CD4-positive, alpha-beta T cell treated with Interleukin-4 for 1 hour (primary cell): ENCODE results near the gene SHC1.
A peak's percentile ranks its signal among the peaks of the same experiment; 100 is the strongest.
"Not testable (repeated sequence)": the region's sequence is repeated elsewhere in the genome, so short reads cannot be mapped to it uniquely, and the experiment has no call there.

ENCODE experiments used
- DNase-seq, 2 donors: peaks; one replicate each; pipeline ENCODE4 v3.0.0-alpha.2; 2020 to 2022

The SHC1 gene

GRCh38 chr1:154993572-154994268 is 23.2 kb upstream of the SHC1 start, which contains the start of gene LENEP:
TSS of gene LENEP (plus strand) at chr1:154993586. CDS start at chr1:154993608, 22 bp downstream.
- DNase-seq, result no peak

- DNase-seq, result no peak
These were observed 22.4 kb upstream of the SHC1 start for GRCh38 chr1:154992721-154993571.

- DNase-seq, result no peak
These were observed 19.7 kb upstream of the SHC1 start for GRCh38 chr1:154990276-154990675.

GRCh38 chr1:154989195-154989860 is 18.8 kb upstream of the SHC1 start:
- DNase-seq, result no peak

GRCh38 chr1:154988058-154988954 is 17.8 kb upstream of the SHC1 start:
- DNase-seq, result no peak

GRCh38 chr1:154987326-154987725 is 16.8 kb upstream of the SHC1 start:
- no peak for DNase-seq

GRCh38 chr1:154986736-154987135 is 16.2 kb upstream of the SHC1 start:
- DNase-seq, result not testable (repeated sequence)

- DNase-seq, result no peak
These were observed 13.4 kb upstream of the SHC1 start for GRCh38 chr1:154983776-154984466.

GRCh38 chr1:154982897-154983648 is 12.5 kb upstream of the SHC1 start, which contains the start of gene FLAD1:
TSS of gene FLAD1 (plus strand) at chr1:154983344. CDS start at chr1:154983695, 351 bp downstream.
- DNase-seq, result peak; percentile 97 to 99

GRCh38 chr1:154982341-154982740 is 11.8 kb upstream of the SHC1 start:
- no peak for DNase-seq

- DNase-seq, result no peak
These were observed 7.8 kb upstream of the SHC1 start for GRCh38 chr1:154978360-154978759.

GRCh38 chr1:154977762-154978161 is 7.2 kb upstream of the SHC1 start:
- not testable (repeated sequence) for DNase-seq

GRCh38 chr1:154975409-154976059 is 5.0 kb upstream of the SHC1 start:
- peak; percentile 55 to 63 for DNase-seq

GRCh38 chr1:154974808-154975408 is 4.4 kb upstream of the SHC1 start:
- DNase-seq, result peak; percentile 96 to 97

- DNase-seq, result peak; percentile 99 to 100
These were observed 3.7 kb upstream of the SHC1 start, which contains the start of gene CKS1B for GRCh38 chr1:154974102-154974807. TSS of gene CKS1B (plus strand) at chr1:154974681. CDS start at chr1:154974746, 65 bp downstream.

- peak; percentile 94 to 95 for DNase-seq
These were observed 3.0 kb upstream of the SHC1 start for GRCh38 chr1:154973344-154974101.

GRCh38 chr1:154972517-154973343 is 2.2 kb upstream of the SHC1 start:
- no peak for DNase-seq

- no peak for DNase-seq
These were observed 1.6 kb upstream of the SHC1 start for GRCh38 chr1:154972213-154972516.
